ENCODE measurements around the gene CDH4.

- TF ChIP-seq CTCF (IDR thresholded peaks at IDR 0.05) (no peak), POLR2A (IDR thresholded peaks at IDR 0.05) (no peak), EP300 (IDR thresholded peaks at IDR 0.05) (no peak)
Measured at GRCh38 chr20:61459705-61460104, 207.6 kb downstream of the CDH4 start.

Data from ovary (tissue), 3 donors.